Measurements from ENCODE around the gene SYNE1.

The SYNE1 gene

GRCh38 chr6:152360034-152360433 lies 277.1 kb downstream of the SYNE1 start:
- H3K4me1 Mint-ChIP-seq: peaks cover 13% of the 10 kb centered on the region
- H3K27ac Mint-ChIP-seq: no peak overlapping the region
- H3K36me3 Mint-ChIP-seq (ENCODE audit: low read depth): no peaks in the 10 kb centered on the region

GRCh38 chr6:152356662-152357061 lies 280.5 kb downstream of the SYNE1 start:
- Mint-ChIP-seq H3K4me1 (peaks cover 6% of the 10 kb centered on the region), H3K36me3 (ENCODE audit: low read depth) (no peaks in the 10 kb centered on the region), H3K27me3 (ENCODE audit: low read depth, poor library complexity) (peaks cover 3% of the 10 kb centered on the region), H3K27ac (no peak overlapping the region), H3K4me3 (no peak overlapping the region), H3K9me3 (no peaks in the 10 kb centered on the region)
- TF ChIP-seq CTCF (IDR thresholded peaks at IDR 0.05): peak; percentile 28
- no peak for DNase-seq

More at GRCh38 chr6:152360034-152360433, 277.1 kb downstream of the SYNE1 start:
- H3K9me3 Mint-ChIP-seq: peaks cover 3% of the 10 kb centered on the region
- peaks cover 10% of the 10 kb centered on the region for H3K27me3 Mint-ChIP-seq (ENCODE audit: low read depth, poor library complexity)
- no peak for TF ChIP-seq CTCF (IDR thresholded peaks at IDR 0.05)
- H3K4me3 Mint-ChIP-seq: no peak overlapping the region
- no peak for DNase-seq

- H3K27me3 Mint-ChIP-seq (ENCODE audit: low read depth, poor library complexity): peaks cover 3% of the 10 kb centered on the region
- H3K9me3 Mint-ChIP-seq: no peaks in the 10 kb centered on the region
- TF ChIP-seq CTCF (IDR thresholded peaks at IDR 0.05): no peak
- no peak overlapping the region for H3K27ac Mint-ChIP-seq
- no peak overlapping the region for H3K4me3 Mint-ChIP-seq
- peaks cover 6% of the 10 kb centered on the region for H3K4me1 Mint-ChIP-seq
- no peak for DNase-seq
- no peaks in the 10 kb centered on the region for H3K36me3 Mint-ChIP-seq (ENCODE audit: low read depth)
Observed at GRCh38 chr6:152356016-152356415, 281.1 kb downstream of the SYNE1 start.

- Mint-ChIP-seq H3K4me1 (peaks cover 6% of the 10 kb centered on the region), H3K9me3 (no peaks in the 10 kb centered on the region), H3K27me3 (ENCODE audit: low read depth, poor library complexity) (peaks cover 3% of the 10 kb centered on the region), H3K36me3 (ENCODE audit: low read depth) (no peaks in the 10 kb centered on the region), H3K4me3 (no peak overlapping the region), H3K27ac (no peak overlapping the region)
- no peak for TF ChIP-seq CTCF (IDR thresholded peaks at IDR 0.05)
- DNase-seq: no peak
Observed at GRCh38 chr6:152355166-152355565, 282.0 kb downstream of the SYNE1 start.

- H3K27me3 Mint-ChIP-seq (ENCODE audit: low read depth, poor library complexity): peaks cover 3% of the 10 kb centered on the region
- H3K4me1 Mint-ChIP-seq: peaks cover 6% of the 10 kb centered on the region
- H3K27ac Mint-ChIP-seq: no peak overlapping the region
- no peaks in the 10 kb centered on the region for H3K36me3 Mint-ChIP-seq (ENCODE audit: low read depth)
- DNase-seq: no peak
- no peak for TF ChIP-seq CTCF (IDR thresholded peaks at IDR 0.05)
- H3K4me3 Mint-ChIP-seq: no peak overlapping the region
- H3K9me3 Mint-ChIP-seq: no peaks in the 10 kb centered on the region
Observed at GRCh38 chr6:152353440-152353839, 283.7 kb downstream of the SYNE1 start.

- Mint-ChIP-seq H3K4me1 (peaks cover 6% of the 10 kb centered on the region), H3K27ac (no peak overlapping the region), H3K36me3 (ENCODE audit: low read depth) (peaks cover 5% of the 10 kb centered on the region), H3K4me3 (no peak overlapping the region), H3K27me3 (ENCODE audit: low read depth, poor library complexity) (no peaks in the 10 kb centered on the region), H3K9me3 (peaks cover 5% of the 10 kb centered on the region)
- no peak for DNase-seq
- TF ChIP-seq CTCF (IDR thresholded peaks at IDR 0.05): no peak
Observed at GRCh38 chr6:152351742-152352141, 285.4 kb downstream of the SYNE1 start.

All from nephron progenitor cell (in vitro differentiated cells).